ENCODE results near the gene RPS6KC1. TPM values are rescaled to one million over a fixed set of nuclear protein-coding genes. Genes with fewer than 3 reads are reported as not detected.
A peak's percentile ranks its signal among the peaks of the same experiment; 100 is the strongest.
"Not testable (repeated sequence)": the region's sequence is repeated elsewhere in the genome, so short reads cannot be mapped to it uniquely, and the experiment has no call there.

Gene RPS6KC1
- total RNA-seq, 1 donor from 2014 or later = 15.3 TPM

- no peak for DNase-seq (ENCODE audit: low read depth in 2 of 2)
Measured at GRCh38 chr1:213211201-213211600, 160.2 kb downstream of the RPS6KC1 start.

GRCh38 chr1:213219076-213219475 lies 168.0 kb downstream of the RPS6KC1 start:
- not testable (repeated sequence) for DNase-seq (ENCODE audit: low read depth in 2 of 2)

- DNase-seq (ENCODE audit: low read depth in 2 of 2) = no peak
Measured at GRCh38 chr1:213221209-213221608, 170.2 kb downstream of the RPS6KC1 start.

- DNase-seq (ENCODE audit: low read depth in 2 of 2) = no peak
Measured at GRCh38 chr1:213227458-213227857, 176.4 kb downstream of the RPS6KC1 start.

DNA sequence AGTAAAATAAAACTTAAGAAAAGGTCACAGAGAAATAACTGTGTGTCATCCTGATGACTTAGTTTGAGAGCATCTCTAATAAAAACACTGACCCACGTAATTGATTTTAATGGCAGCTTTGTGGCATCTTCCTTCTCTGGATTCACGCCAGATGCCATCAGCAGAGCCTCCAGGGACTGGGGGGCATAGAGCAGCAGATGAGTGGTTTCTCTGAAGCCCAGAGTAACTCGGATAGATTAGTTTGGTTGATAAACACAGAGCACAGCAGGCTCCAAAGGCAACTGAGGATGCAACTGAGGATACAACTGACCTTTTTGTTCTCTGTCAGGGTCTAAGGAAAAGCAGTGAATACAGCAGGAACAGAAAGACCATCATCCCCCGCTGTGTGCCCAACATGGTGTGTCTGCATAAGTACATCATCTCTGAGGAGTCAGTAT lies 180.8 kb downstream of the RPS6KC1 start:
- DNase-seq (ENCODE audit: low read depth in 2 of 2) = no peak

- no peak for DNase-seq (ENCODE audit: low read depth in 2 of 2)
Measured at GRCh38 chr1:213242883-213243282, 191.8 kb downstream of the RPS6KC1 start.

DNA sequence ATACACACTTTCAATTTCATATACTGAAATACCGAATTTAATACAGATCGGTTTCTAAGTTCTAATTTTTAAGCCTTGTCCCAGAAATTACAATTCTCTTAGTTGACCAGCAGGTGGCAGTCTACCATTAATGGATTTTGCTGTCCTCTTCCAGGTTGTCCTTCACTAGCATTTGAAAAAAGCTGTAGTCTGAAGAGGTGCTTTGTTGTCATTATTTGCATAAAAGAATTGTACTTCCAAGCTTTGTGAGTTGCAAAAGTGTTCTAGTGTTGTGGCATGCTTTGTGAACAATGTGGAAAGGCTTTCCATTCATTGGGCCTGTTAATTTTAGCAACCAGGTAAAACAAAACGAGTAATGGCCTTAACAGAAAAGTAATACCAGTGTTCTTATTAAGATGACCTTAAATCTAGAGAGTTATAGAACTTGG lies 193.6 kb downstream of the RPS6KC1 start:
- DNase-seq (ENCODE audit: low read depth in 2 of 2) = peak; percentile 69 to 86

- DNase-seq (ENCODE audit: low read depth in 2 of 2) = peak in 1 of 2 donors; percentile 55
Measured at GRCh38 chr1:213245260-213245910, 194.3 kb downstream of the RPS6KC1 start.

DNA sequence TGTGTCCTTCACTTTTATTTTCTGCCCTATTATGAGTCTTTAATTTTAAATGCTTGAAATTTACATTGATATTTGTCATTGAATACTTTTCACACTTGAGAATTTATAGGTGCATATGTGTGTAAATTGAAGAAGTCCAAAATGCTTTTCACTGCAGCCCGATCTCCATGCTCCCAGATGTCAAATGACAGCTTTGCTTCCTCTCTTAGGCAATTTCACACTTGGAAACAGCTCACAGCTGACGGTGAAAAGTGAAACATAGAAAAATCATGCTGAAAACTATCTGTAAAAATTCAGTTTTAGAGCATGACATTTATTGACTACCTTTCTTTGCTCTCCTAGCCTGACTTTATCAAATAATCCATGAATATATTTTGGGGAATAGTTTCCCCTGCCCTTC lies 196.0 kb downstream of the RPS6KC1 start:
- DNase-seq (ENCODE audit: low read depth in 2 of 2) = no peak

DNA sequence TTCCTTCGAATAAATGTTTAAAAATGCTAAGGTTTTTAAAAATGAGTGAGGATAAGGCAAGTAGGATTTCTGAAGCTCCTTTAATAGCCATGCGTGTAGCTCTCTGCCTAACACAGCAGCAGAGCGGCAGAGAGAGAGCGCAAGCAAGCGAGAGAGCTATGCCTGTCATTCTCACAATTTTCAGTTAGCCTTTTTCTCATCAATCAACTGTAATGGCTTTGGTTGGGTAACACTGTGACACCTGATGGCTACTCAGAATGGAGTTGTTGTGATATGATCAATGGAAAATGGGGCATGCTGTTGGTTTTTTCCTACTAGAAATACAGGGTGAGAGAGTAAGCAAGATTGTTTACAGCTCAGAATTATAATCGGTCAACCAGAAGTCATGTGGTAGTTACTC lies 198.4 kb downstream of the RPS6KC1 start:
- no peak for DNase-seq (ENCODE audit: low read depth in 2 of 2)

DNA sequence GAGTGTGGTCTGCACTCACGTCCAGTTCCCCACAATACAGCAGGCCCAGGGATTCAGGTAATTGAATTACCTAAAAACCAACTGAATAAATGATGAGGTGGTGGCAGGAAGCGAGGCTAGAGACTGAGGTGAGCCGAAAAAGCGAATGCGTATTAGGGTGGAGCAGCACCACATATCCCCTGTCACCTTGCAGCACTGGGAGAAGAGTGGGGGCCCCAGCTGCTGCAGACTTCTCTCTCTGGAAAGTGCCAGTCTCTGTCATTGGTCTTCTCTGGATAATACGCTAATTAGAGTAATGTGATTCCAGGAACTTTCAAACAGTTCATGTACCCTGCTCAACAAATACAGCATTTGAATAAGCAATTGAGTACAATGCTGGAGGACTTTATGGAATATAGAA lies 199.0 kb downstream of the RPS6KC1 start:
- DNase-seq (ENCODE audit: low read depth in 2 of 2) = no peak

DNA sequence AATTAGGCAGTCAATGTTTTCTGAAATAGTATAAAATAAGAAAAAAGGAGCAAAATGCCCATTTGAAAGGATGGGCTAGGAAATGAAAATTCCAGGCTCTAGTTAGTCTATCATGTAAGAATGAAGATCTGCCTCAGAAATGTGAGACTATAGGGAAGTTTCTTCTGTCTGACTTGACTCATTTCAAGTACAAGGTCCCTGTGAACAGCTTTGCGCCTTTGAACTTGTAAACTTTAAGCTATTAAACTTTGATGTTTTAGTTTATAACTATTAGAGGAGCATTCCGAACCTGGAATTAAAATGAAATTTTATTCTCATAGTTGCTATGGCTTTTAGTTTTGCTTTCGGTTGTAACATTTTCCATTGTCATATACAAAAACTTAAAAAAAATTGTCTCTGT lies 199.4 kb downstream of the RPS6KC1 start:
- peak in 1 of 2 donors; percentile 24 for DNase-seq (ENCODE audit: low read depth in 2 of 2)

- no peak for DNase-seq (ENCODE audit: low read depth in 2 of 2)
Measured at GRCh38 chr1:213251972-213252371, 200.9 kb downstream of the RPS6KC1 start.

GRCh38 chr1:213256438-213257087 lies 205.5 kb downstream of the RPS6KC1 start:
- no peak for DNase-seq (ENCODE audit: low read depth in 2 of 2)

- DNase-seq (ENCODE audit: low read depth in 2 of 2) = no peak
Measured at GRCh38 chr1:213260311-213261075, 209.5 kb downstream of the RPS6KC1 start.

DNA sequence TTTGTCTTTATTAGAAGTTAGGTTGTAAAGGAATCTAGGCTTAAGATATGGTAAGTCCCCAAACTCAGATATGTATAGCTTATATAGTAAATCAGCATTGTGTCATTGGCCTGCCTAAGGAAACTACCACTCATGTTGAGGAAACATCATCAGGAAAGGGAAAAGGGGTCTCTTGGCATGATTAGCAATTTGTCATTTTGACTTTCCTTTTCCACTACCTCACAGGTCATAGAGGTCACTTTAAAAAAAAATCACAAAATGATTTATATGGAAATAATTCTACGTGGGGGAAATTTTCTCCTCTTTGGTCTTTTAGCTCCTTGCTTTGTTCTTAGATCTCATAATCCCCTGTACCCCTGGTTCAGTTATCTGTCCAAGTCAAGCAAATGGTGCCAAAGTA lies 213.5 kb downstream of the RPS6KC1 start:
- DNase-seq (ENCODE audit: low read depth in 2 of 2) = peak; percentile 84 to 93

GRCh38 chr1:213266983-213267772 lies 216.1 kb downstream of the RPS6KC1 start:
- DNase-seq (ENCODE audit: low read depth in 2 of 2) = no peak

GRCh38 chr1:213268221-213268620 lies 217.2 kb downstream of the RPS6KC1 start:
- no peak for DNase-seq (ENCODE audit: low read depth in 2 of 2)

- DNase-seq (ENCODE audit: low read depth in 2 of 2) = no peak
Measured at GRCh38 chr1:213269829-213270228, 218.8 kb downstream of the RPS6KC1 start.

DNA sequence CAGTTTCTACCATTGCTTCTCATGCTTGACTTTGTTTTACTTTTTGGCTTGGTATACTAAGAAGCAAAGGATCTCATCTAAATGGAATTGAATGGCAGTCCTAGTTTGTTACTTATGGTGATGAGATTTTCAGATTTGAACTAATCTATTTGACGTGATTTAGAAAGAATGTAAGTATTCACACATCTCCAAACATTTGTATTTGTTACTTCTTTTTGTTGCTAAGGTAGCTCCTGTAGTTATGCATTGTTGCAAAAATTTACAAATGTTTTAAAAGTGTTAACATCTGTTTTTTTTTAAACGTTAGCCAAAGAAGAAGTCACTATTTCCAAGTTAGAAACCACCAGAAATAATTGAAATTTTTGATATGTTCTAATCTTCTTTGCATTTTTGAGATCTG lies 222.5 kb downstream of the RPS6KC1 start:
- DNase-seq (ENCODE audit: low read depth in 2 of 2) = no peak

DNA sequence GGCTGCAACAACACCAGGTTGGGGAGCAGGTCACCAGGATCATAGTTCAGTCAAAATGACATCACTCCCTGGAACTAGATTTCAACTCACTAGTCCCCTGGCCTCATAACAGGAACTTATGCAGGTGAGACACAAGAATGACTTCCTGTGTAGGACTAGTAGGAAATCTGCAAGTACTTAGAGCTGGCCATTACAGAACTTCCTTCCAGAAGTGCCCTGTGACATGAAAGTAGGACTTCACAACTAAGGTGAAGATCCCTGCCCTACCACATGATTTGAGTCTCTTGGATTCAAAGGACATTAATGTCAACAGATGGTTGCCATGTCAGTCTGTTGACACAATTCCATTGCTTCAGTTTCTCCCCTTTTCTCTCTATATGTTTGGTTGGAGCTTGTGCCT lies 223.1 kb downstream of the RPS6KC1 start:
- DNase-seq (ENCODE audit: low read depth in 2 of 2) = peak; percentile 26 to 67

GRCh38 chr1:213275293-213275692 lies 224.3 kb downstream of the RPS6KC1 start:
- DNase-seq (ENCODE audit: low read depth in 2 of 2) = no peak
